ENCODE measurements around the gene TNFRSF11A.

DNA sequence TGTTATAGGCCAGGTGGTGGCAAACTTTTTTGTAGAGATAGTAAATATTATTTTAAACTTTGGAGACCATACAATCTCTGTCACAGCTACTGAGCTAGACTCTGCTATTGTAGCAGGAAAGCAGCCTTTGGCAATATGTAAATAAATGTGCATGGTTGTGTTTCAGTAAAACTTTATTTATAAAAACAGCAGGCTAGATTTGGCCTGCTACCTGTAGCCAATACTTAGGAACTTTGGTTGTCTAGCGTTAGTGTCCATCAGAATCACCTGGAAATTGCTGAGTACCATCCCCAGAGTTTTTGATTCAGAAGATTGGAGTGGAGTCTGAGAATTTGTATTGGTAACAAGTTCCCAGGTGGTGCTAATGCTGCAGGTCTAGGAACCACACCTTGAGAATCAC is 23.8 kb upstream of the TNFRSF11A start:
- TF ChIP-seq POLR2A (IDR thresholded peaks at IDR 0.05): no peak
- TF ChIP-seq, protein P1, sequence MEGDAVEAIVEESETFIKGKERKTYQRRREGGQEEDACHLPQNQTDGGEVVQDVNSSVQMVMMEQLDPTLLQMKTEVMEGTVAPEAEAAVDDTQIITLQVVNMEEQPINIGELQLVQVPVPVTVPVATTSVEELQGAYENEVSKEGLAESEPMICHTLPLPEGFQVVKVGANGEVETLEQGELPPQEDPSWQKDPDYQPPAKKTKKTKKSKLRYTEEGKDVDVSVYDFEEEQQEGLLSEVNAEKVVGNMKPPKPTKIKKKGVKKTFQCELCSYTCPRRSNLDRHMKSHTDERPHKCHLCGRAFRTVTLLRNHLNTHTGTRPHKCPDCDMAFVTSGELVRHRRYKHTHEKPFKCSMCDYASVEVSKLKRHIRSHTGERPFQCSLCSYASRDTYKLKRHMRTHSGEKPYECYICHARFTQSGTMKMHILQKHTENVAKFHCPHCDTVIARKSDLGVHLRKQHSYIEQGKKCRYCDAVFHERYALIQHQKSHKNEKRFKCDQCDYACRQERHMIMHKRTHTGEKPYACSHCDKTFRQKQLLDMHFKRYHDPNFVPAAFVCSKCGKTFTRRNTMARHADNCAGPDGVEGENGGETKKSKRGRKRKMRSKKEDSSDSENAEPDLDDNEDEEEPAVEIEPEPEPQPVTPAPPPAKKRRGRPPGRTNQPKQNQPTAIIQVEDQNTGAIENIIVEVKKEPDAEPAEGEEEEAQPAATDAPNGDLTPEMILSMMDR (IDR thresholded peaks at IDR 0.05): no peak
